Esophagus muscularis mucosa (tissue), 3 donors: ENCODE results near the gene PLEKHM3.

ENCODE experiments used
- POLR2A ChIP-seq: fragments of 450-650 bp; IDR thresholded peaks from one replicate; pipeline ENCODE4 v1.6.1; 2017; ENCODE audit warnings: antibody characterized with exemption, moderate library complexity, mild to moderate bottlenecking, low read depth
- POLR2AphosphoS5 ChIP-seq, 2 donors: sonication (generic); formaldehyde crosslinking; IDR thresholded peaks; one replicate each; pipeline ENCODE4 v1.6.1; 2017; ENCODE audit warnings: antibody characterized with exemption in 2 of 2
- TF ChIP-seq, protein P1 (sequence below), 3 experiments: fragments of 200-600 bp in 2 of 3; fragments of 450-650 bp in 1 of 3; sonication (generic) in 2 of 3; IDR thresholded peaks; one replicate each; pipeline ENCODE4 v1.5.1; 2017 to 2019; ENCODE audit warnings: antibody characterized with exemption in 3 of 3, mild to moderate bottlenecking in 2 of 3, moderate library complexity in 1 of 3

DNA sequence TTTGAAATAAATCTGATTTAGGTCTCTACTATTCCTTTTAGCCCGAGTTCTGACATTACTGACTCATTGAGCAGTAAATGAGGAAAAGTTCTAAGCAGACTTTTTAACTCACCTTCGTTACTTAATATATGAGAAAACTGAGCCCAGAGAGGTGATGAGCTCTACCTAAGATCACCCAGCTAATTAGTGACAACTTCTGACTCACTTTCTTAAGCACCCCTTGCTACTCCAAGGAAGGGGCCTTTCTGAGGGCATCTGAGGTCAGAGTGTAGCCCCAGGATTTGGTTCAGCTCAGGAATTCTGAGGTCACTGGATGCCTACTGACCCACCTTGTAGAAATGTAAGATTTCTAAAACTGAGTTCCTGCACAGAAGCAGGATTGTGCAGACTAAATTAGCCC, 153.4 kb downstream of the PLEKHM3 start:
- TF ChIP-seq, protein P1, sequence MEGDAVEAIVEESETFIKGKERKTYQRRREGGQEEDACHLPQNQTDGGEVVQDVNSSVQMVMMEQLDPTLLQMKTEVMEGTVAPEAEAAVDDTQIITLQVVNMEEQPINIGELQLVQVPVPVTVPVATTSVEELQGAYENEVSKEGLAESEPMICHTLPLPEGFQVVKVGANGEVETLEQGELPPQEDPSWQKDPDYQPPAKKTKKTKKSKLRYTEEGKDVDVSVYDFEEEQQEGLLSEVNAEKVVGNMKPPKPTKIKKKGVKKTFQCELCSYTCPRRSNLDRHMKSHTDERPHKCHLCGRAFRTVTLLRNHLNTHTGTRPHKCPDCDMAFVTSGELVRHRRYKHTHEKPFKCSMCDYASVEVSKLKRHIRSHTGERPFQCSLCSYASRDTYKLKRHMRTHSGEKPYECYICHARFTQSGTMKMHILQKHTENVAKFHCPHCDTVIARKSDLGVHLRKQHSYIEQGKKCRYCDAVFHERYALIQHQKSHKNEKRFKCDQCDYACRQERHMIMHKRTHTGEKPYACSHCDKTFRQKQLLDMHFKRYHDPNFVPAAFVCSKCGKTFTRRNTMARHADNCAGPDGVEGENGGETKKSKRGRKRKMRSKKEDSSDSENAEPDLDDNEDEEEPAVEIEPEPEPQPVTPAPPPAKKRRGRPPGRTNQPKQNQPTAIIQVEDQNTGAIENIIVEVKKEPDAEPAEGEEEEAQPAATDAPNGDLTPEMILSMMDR (IDR thresholded peaks at IDR 0.05): no peak
- TF ChIP-seq POLR2A (no peak), POLR2AphosphoS5 (IDR thresholded peaks at IDR 0.05) (no peak)
